K562 treated with DMSO at 1 percent for 24 hours (cell line): ENCODE data around the gene OR52M1. TPM values are rescaled to one million over a fixed set of nuclear protein-coding genes. Genes with fewer than 3 reads are reported as not detected.

Source experiments
- total RNA-seq: library from RNA; unstranded; fragments of 300-600 nt; gene quantifications from 2 replicates; pipeline ENCODE4 v1.2.3, GENCODE V29; 2022; ENCODE audit warnings: low read depth; ENCODE audit not compliant: insufficient read depth

OR52M1 gene, protein sequence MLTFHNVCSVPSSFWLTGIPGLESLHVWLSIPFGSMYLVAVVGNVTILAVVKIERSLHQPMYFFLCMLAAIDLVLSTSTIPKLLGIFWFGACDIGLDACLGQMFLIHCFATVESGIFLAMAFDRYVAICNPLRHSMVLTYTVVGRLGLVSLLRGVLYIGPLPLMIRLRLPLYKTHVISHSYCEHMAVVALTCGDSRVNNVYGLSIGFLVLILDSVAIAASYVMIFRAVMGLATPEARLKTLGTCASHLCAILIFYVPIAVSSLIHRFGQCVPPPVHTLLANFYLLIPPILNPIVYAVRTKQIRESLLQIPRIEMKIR
- not detected in 2 replicates for total RNA-seq

DNA sequence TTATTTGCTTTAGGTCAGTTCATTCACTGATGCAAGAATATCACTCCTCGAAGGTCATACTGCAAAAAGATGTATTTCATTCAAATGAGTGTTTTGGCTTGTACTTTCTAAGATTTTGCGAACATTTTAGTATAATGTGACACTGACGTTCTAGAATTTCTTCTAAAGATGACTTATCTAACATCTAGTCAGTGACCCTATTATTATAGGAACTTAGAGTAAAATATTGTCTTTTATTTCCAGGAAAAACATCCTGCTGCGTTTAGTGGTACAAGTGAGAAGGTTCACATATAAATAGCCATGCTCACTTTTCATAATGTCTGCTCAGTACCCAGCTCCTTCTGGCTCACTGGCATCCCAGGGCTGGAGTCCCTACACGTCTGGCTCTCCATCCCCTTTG lies at the start of gene OR52M1:
TSS of gene OR52M1 (plus strand) at position 301 of the 400 bp plus-strand sequence. CDS start at position 301, 0 bp downstream.

DNA sequence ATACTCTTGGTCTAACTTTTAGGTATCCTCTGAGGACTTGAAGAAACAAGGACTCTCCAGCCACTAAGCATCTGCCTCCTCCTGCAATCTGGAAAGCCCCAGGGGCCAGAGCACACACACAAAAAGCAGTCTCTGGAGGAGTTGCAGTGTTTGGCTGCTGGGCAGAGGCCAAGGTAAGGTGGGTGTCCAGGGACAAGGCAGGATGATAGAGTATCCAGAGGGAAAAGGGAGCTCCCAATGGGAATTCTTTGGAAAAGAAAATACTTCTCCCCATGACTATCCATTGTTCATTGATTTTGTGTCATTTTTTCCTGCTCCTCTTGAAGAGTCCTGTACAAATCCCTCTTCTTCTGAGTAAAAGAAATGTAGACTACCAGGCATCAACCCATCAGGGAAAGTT lies 36.5 kb downstream of the OR52M1 start, which contains the start of gene OR52I2:
TSS of gene OR52I2 (plus strand) at position 301 of the 400 bp plus-strand sequence.

GRCh38 chr11:4593739-4594138 lies 48.7 kb downstream of the OR52M1 start, which contains the start of gene OR52I1:
Gene OR52I1 (plus strand): TSS chr11:4594039. CDS start chr11:4594039, 0 bp downstream.

Other genes starting within 250 kb of the OR52M1 start
- not detected in 2 replicates for gene OR52B4, start 176.8 kb upstream of the OR52M1 start, total RNA-seq
- gene TRIM21, start 151.5 kb upstream of the OR52M1 start, total RNA-seq: 20.4 and 24.3 TPM in 2 replicates
- not detected in 2 replicates for gene OR52K2, start 95.9 kb upstream of the OR52M1 start, total RNA-seq
- gene OR52K1, start 62.5 kb upstream of the OR52M1 start, total RNA-seq: not detected in 2 replicates
- not detected in 2 replicates for gene OR52I2, start 36.6 kb downstream of the OR52M1 start, total RNA-seq
- gene OR52I1, start 48.8 kb downstream of the OR52M1 start, total RNA-seq: not detected in 2 replicates
- 15.0 and 17.3 TPM in 2 replicates for gene TRIM68, start 63.0 kb downstream of the OR52M1 start, total RNA-seq
- not detected in 2 replicates for gene OR51D1, start 92.3 kb downstream of the OR52M1 start, total RNA-seq
- gene OR51E1, start 98.8 kb downstream of the OR52M1 start, total RNA-seq: not detected in 2 replicates
- not detected in 2 replicates for gene OR51E2, start 152.7 kb downstream of the OR52M1 start, total RNA-seq
- not detected in 2 replicates for gene MMP26, start 159.6 kb downstream of the OR52M1 start, total RNA-seq
- not detected in 2 replicates for gene OR51F1, start 224.7 kb downstream of the OR52M1 start, total RNA-seq